GM12878 (cell line): ENCODE data around the gene ADCY5. TPM values are rescaled to one million over a fixed set of nuclear protein-coding genes. Genes with fewer than 3 reads are reported as not detected.

Experiments used
- ATAC-seq: fragments of 200-7000 bp; cut with Tn5 transposase; 3 replicates; pipeline ENCODE4 v1.9.1; 2020; ENCODE audit warnings: mild to moderate bottlenecking, moderate library complexity
- BruUV-seq: library from RNA; stranded (reverse); fragments of 400-500 nt; replicated peaks from 2 replicates; lab custom pipeline; 2021; lab: Mats Ljungman, UMichigan
- CTCF ChIA-PET: fragments of 300-600 bp; sonication (Branson Sonifier 250); formaldehyde crosslinking; extraction: SDS; loops from one replicate; lab custom pipeline; 2021; ENCODE audit warnings: inconsistent platforms; lab: Yijun Ruan, JAX
- POLR2A ChIA-PET: fragments of 350-600 bp; formaldehyde crosslinking; extraction: SDS; loops from one replicate; lab custom pipeline; 2021; ENCODE audit warnings: inconsistent platforms; lab: Charles Lee
- RAD21 ChIA-PET: fragments of 300-600 bp; sonication (Branson Sonifier 250); formaldehyde crosslinking; loops from one replicate; lab custom pipeline; 2023; ENCODE audit warnings: antibody characterized with exemption; ENCODE audit not compliant: unreplicated experiment; lab: Charles Lee
- SMC1A ChIA-PET: fragments of 300-600 bp; sonication (Branson Sonifier 250); formaldehyde crosslinking; loops from one replicate; lab custom pipeline; 2023; ENCODE audit not compliant: unreplicated experiment, uncharacterized antibody; lab: Charles Lee
- DNase-seq: peaks from one replicate; pipeline ENCODE4 v3.0.0-alpha.2; 2011; ENCODE audit warnings: low read depth, low spot score
- FAIRE-seq: peaks from 3 replicates; lab custom pipeline; 2011; peaks lifted over from hg19 to GRCh38; lab: Jason Lieb, UNC
- H2AFZ ChIP-seq: 2 replicates; pipeline ENCODE4 v1.6.0; 2011; ENCODE audit warnings: low read depth, low read length, control low read depth; ENCODE audit not compliant: control insufficient read depth
- H3K27ac ChIP-seq: 2 replicates; pipeline ENCODE4 v1.5.1; 2011; ENCODE audit warnings: control low read depth; ENCODE audit not compliant: control insufficient read depth, insufficient read depth
- H3K27me3 ChIP-seq, 2 experiments: replicated peaks in 1 of 2; 2 replicates each; pipeline versions ENCODE4 v1.6.0 to v1.6.1; 2011; ENCODE audit warnings: low read length in 1 of 2; ENCODE audit not compliant: control insufficient read depth in 2 of 2, insufficient read depth in 2 of 2
- H3K36me3 ChIP-seq, 2 experiments: 2 replicates each; pipeline ENCODE4 v1.5.1; 2011; ENCODE audit warnings: low read length in 1 of 2; ENCODE audit not compliant: control insufficient read depth in 2 of 2, insufficient read depth in 2 of 2
- H3K4me1 ChIP-seq: 2 replicates; pipeline ENCODE4 v1.6.1; 2011; ENCODE audit warnings: mild to moderate bottlenecking, low read length, moderate library complexity, mixed read lengths; ENCODE audit not compliant: control insufficient read depth, insufficient read depth
- H3K4me2 ChIP-seq: 2 replicates; pipeline ENCODE4 v1.6.0; 2011; ENCODE audit warnings: control low read depth; ENCODE audit not compliant: control insufficient read depth, insufficient read depth
- H3K4me3 ChIP-seq: fragments of 200-600 bp; sonication (generic); 2 replicates; pipeline ENCODE4 v1.5.1; 2016
- H3K79me2 ChIP-seq: 2 replicates; pipeline ENCODE4 v1.6.0; 2011; ENCODE audit warnings: low read length; ENCODE audit not compliant: control insufficient read depth, insufficient read depth
- H3K9ac ChIP-seq: 2 replicates; pipeline ENCODE4 v1.8.0; 2011; ENCODE audit warnings: low read length, control low read depth, mixed read lengths; ENCODE audit not compliant: control insufficient read depth, insufficient read depth
- H3K9me3 ChIP-seq: replicated peaks from 3 replicates; pipeline ENCODE4 v1.5.1; 2011; ENCODE audit warnings: mild to moderate bottlenecking, low read length; ENCODE audit not compliant: control insufficient read depth, insufficient read depth
- H4K20me1 ChIP-seq: 2 replicates; pipeline ENCODE4 v1.6.0; 2011; ENCODE audit not compliant: control insufficient read depth, insufficient read depth
- CHD2 ChIP-seq: IDR thresholded peaks from 2 replicates; pipeline ENCODE4 v1.6.1; 2011; ENCODE audit warnings: low read depth, low read length, improper control_type of control experiment, borderline replicate concordance
- ETV6 ChIP-seq, 2 experiments: fragments of 450-650 bp in 1 of 2; IDR thresholded peaks in 1 of 2; conservative IDR thresholded peaks in 1 of 2; 2 replicates each; pipeline ENCODE4 v1.6.1; 2014; ENCODE audit warnings: antibody characterized with exemption in 1 of 2, borderline replicate concordance in 1 of 2, low read depth in 1 of 2, mild to moderate bottlenecking in 1 of 2, moderate library complexity in 1 of 2
- FOXM1 ChIP-seq: IDR thresholded peaks from 2 replicates; pipeline ENCODE4 v1.6.1; 2012; ENCODE audit warnings: low read depth, mild to moderate bottlenecking, inconsistent platforms, low read length, moderate library complexity
- GATAD2B ChIP-seq: fragments of 450-650 bp; conservative IDR thresholded peaks from 2 replicates; pipeline ENCODE4 v1.6.1; 2017; ENCODE audit warnings: low read depth, mild to moderate bottlenecking, moderate library complexity
- HDAC2 ChIP-seq: fragments of 200-600 bp; sonication (generic); IDR thresholded peaks from 2 replicates; pipeline ENCODE4 v1.6.1; 2017
- LARP7 ChIP-seq: fragments of 450-650 bp; IDR thresholded peaks from 2 replicates; pipeline ENCODE4 v1.6.1; 2017; ENCODE audit warnings: mild to moderate bottlenecking
- POLR2A ChIP-seq: IDR thresholded peaks from 2 replicates; pipeline ENCODE4 v1.6.1; 2011; ENCODE audit warnings: low read depth, mild to moderate bottlenecking, low read length
- PRDM15 ChIP-seq: fragments of 450-650 bp; formaldehyde crosslinking; IDR thresholded peaks from 2 replicates; pipeline ENCODE4 v1.4.0; 2020; ENCODE audit warnings: mild to moderate bottlenecking, moderate library complexity
- REST ChIP-seq: IDR thresholded peaks from 2 replicates; pipeline ENCODE4 v1.6.1; 2012; ENCODE audit warnings: mild to moderate bottlenecking, low read depth, low read length
- SMAD5 ChIP-seq: IDR thresholded peaks from 2 replicates; pipeline ENCODE4 v1.6.1; 2016; ENCODE audit warnings: antibody characterized with exemption, low read depth
- SMC3 ChIP-seq: IDR thresholded peaks from 2 replicates; pipeline ENCODE4 v1.6.1; 2011; ENCODE audit warnings: low read length, improper control_type of control experiment, borderline replicate concordance
- ZNF217 ChIP-seq: fragments of 450-650 bp; IDR thresholded peaks from 2 replicates; pipeline ENCODE4 v1.6.1; 2017; ENCODE audit warnings: antibody characterized with exemption, mild to moderate bottlenecking
- WGBS: methylation state at CpG from one replicate; pipeline ENCODE4 v1.1.6; 2016; ENCODE audit warnings: low lambda C conversion rate; ENCODE audit not compliant: insufficient replicate concordance, insufficient coverage; ENCODE audit errors: missing lambda C conversion rate; 5-methylcytosine and 5-hydroxymethylcytosine counted together
- in situ Hi-C: fragments of 300-500 bp; cut with MboI; formaldehyde crosslinking; loops from 9 replicates; pipeline ENCODE4 v1.14.3; 2018; ENCODE audit warnings: mixed read lengths
- intact Hi-C: fragments of 100-400 bp; cut with micrococcal nuclease; formaldehyde crosslinking; loops from one replicate; pipeline ENCODE4 v1.14.2; 2022; ENCODE audit not compliant: unreplicated experiment
- polyA plus RNA-seq, 11 experiments: library from polyadenylated mRNA; depleted of rRNA in 4 of 11; unstranded in 6 of 11; stranded (reverse) in 5 of 11; fragments of >200 nt; fragmentation: Nextera tagmentation in 4 of 11; fragmentation: Illumina TruSeq in 1 of 11; extraction: Ambion mirVana in 4 of 11; extraction: Trizol in 1 of 11; gene quantifications; 1 replicate in 1 of 11; 2 replicates in 10 of 11; pipeline versions ENCODE4 v1.2.1 to v1.2.3, GENCODE V29; 2011 to 2016; ENCODE audit warnings: inconsistent platforms in 2 of 11, missing spikeins in 2 of 11, low read depth in 1 of 11
- total RNA-seq, 4 experiments: library from RNA; depleted of rRNA in 3 of 4; stranded (reverse); fragments of >200 nt in 3 of 4; fragmentation: Illumina TruSeq in 1 of 4; extraction: Trizol in 1 of 4; gene quantifications; 2 replicates each; pipeline versions ENCODE4 v1.2.1 to v1.2.3, GENCODE V29; 2013 to 2021
- TF ChIP-seq, protein P1 (sequence below): IDR thresholded peaks from 2 replicates; pipeline ENCODE4 v1.6.1; 2012; ENCODE audit warnings: low read depth, low read length, improper control_type of control experiment
- TF ChIP-seq, protein P2 (sequence below): fragments of 450-650 bp; IDR thresholded peaks from 2 replicates; pipeline ENCODE4 v1.6.1; 2017; ENCODE audit warnings: antibody characterized with exemption, mild to moderate bottlenecking, moderate library complexity

Gene ADCY5
- total and polyA plus RNA-seq, 10 of the 15 experiments (the other 5 are each of a cell fraction or from before 2014, with no cell fraction given), result under 0.01 to 0.24 (median 0.02) TPM; not detected in 4

DNA sequence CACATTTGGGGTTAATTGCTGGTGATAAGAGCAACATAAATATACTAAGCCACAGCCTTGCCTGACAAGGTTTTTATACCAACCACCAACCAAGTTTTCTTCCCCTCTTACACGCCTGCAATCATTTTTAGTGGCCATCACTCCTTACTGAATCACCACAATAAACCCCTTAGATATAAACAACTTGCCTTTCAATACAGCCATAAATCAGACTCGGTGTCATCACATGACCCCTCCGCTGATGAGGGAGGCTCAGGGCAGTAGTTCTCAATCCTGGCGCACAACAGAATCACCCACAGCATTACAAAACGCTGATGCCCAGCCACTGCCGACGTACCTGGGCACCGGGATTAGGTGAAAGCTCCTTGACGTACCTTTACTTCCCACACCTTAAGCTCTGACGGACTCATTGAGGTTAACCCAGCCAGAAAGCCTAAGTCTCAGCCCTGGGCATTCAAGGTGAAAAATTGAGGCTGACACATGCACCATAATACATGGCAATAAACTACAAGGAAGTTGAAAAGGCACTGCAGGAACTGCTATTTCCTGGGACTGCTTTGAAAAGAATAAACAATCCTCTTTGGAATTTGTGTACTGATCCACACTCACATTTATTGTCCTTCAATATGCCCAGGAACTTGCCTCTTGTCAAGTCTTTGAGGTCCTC, 17.1 kb downstream of the ADCY5 start:
- 45% methylated on average over 10 of the region's 10 CpGs for WGBS
- H3K9me3 ChIP-seq, result no peaks in the 10 kb centered on the region; the same call in 2 of the 3 replicates
- CTCF ChIA-PET, result interaction anchor here (0.6 to 1.2 kb wide), 4 partner anchors 11 to 210 kb away, joined by 3 to 4 read pairs (median 3); no protein-coding TSS in a partner anchor
- SMC1A ChIA-PET, result interaction anchor here (1.0 kb wide), 1 partner anchor 10 kb away, joined by 3 read pairs; no protein-coding TSS in a partner anchor
- POLR2A ChIA-PET, result no interaction called here
- no TSS peak for BruUV-seq
- H3K4me1 ChIP-seq, result no peaks in the 10 kb centered on the region
- RAD21 ChIA-PET, result no interaction called here
- in situ Hi-C loops (no loop called here), intact Hi-C loops (no loop called here)
- H3K27ac ChIP-seq, result no peak overlapping the region
- ATAC-seq (no peak), DNase-seq (no peak), FAIRE-seq (no peak)
- no peak overlapping the region for H3K9ac ChIP-seq
- H3K36me3 ChIP-seq, result no peaks in the 10 kb centered on the region
- no peaks in the 10 kb centered on the region for H4K20me1 ChIP-seq
- H2AFZ ChIP-seq, result no peak overlapping the region
- no peaks in the 10 kb centered on the region for H3K79me2 ChIP-seq
- H3K4me2 ChIP-seq, result no peak overlapping the region
- H3K27me3 ChIP-seq, result peaks cover 2 to 4% of the 10 kb centered on the region in 2 experiments; a peak in 2 of 4 replicates
- no peak overlapping the region for H3K4me3 ChIP-seq
- no peak for TF ChIP-seq POLR2A
- no peak for TF ChIP-seq SMC3
- TF ChIP-seq, protein P1, sequence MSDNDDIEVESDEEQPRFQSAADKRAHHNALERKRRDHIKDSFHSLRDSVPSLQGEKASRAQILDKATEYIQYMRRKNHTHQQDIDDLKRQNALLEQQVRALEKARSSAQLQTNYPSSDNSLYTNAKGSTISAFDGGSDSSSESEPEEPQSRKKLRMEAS, result no peak
- TF ChIP-seq, protein P2, sequence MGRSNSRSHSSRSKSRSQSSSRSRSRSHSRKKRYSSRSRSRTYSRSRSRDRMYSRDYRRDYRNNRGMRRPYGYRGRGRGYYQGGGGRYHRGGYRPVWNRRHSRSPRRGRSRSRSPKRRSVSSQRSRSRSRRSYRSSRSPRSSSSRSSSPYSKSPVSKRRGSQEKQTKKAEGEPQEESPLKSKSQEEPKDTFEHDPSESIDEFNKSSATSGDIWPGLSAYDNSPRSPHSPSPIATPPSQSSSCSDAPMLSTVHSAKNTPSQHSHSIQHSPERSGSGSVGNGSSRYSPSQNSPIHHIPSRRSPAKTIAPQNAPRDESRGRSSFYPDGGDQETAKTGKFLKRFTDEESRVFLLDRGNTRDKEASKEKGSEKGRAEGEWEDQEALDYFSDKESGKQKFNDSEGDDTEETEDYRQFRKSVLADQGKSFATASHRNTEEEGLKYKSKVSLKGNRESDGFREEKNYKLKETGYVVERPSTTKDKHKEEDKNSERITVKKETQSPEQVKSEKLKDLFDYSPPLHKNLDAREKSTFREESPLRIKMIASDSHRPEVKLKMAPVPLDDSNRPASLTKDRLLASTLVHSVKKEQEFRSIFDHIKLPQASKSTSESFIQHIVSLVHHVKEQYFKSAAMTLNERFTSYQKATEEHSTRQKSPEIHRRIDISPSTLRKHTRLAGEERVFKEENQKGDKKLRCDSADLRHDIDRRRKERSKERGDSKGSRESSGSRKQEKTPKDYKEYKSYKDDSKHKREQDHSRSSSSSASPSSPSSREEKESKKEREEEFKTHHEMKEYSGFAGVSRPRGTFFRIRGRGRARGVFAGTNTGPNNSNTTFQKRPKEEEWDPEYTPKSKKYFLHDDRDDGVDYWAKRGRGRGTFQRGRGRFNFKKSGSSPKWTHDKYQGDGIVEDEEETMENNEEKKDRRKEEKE, result no peak
- TF ChIP-seq REST, result no peak
- no peak for TF ChIP-seq PRDM15 (CRISPR knock-in tag)
- no peak for TF ChIP-seq SMAD5
- no peak for TF ChIP-seq ETV6 (conservative IDR thresholded peaks at IDR 0.05 in 1 of 2, IDR thresholded peaks at IDR 0.05 in 1 of 2; ENCODE audit: borderline replicate concordance in 1 of 2, low read depth in 1 of 2)
- no peak for TF ChIP-seq CHD2
- TF ChIP-seq GATAD2B, result no peak
- TF ChIP-seq LARP7, result no peak
- no peak for TF ChIP-seq ZNF217
- TF ChIP-seq HDAC2, result no peak
- no peak for TF ChIP-seq FOXM1
